B cell (primary cell): ENCODE results near the gene RBM33.

Experiments
- EZH2 ChIP-seq: IDR thresholded peaks from 2 replicates; pipeline ENCODE4 v1.6.1; 2012; ENCODE audit warnings: borderline replicate concordance, low read depth, mild to moderate bottlenecking, moderate library complexity, low read length; ENCODE audit not compliant: insufficient read depth, poor library complexity, severe bottlenecking
- TF ChIP-seq, protein P1 (sequence below): fragments of 200-600 bp; IDR thresholded peaks from one replicate; pipeline ENCODE4 v1.8.0; 2022; ENCODE audit warnings: antibody characterized with exemption, mild to moderate bottlenecking

DNA sequence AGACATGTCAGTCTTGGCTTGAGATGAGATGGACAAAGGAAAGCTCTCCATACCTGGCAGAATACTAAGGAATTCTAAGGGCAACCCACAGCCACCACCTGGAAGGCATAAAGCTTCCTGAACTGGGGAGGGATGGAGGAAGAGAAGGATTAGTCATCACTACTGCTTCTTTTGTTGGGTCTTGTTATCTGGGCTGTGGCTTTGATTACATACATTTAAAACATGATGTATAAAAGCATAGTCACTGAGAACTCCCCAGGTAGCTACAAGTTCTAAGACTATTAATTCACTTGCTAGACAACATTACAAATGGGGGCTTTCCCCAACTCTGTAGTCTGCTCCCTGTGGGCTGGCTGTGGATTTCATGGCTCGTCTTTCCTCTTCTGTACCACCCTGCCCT is 58.2 kb downstream of the RBM33 start:
- TF ChIP-seq, protein P1, sequence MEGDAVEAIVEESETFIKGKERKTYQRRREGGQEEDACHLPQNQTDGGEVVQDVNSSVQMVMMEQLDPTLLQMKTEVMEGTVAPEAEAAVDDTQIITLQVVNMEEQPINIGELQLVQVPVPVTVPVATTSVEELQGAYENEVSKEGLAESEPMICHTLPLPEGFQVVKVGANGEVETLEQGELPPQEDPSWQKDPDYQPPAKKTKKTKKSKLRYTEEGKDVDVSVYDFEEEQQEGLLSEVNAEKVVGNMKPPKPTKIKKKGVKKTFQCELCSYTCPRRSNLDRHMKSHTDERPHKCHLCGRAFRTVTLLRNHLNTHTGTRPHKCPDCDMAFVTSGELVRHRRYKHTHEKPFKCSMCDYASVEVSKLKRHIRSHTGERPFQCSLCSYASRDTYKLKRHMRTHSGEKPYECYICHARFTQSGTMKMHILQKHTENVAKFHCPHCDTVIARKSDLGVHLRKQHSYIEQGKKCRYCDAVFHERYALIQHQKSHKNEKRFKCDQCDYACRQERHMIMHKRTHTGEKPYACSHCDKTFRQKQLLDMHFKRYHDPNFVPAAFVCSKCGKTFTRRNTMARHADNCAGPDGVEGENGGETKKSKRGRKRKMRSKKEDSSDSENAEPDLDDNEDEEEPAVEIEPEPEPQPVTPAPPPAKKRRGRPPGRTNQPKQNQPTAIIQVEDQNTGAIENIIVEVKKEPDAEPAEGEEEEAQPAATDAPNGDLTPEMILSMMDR: no peak
- TF ChIP-seq EZH2: no peak
